ENCODE data around the gene PACRG. TPM values are rescaled to one million over a fixed set of nuclear protein-coding genes. Genes with fewer than 3 reads are reported as not detected.

Gene PACRG
- polyA plus RNA-seq, 3 donors = not detected

DNA sequence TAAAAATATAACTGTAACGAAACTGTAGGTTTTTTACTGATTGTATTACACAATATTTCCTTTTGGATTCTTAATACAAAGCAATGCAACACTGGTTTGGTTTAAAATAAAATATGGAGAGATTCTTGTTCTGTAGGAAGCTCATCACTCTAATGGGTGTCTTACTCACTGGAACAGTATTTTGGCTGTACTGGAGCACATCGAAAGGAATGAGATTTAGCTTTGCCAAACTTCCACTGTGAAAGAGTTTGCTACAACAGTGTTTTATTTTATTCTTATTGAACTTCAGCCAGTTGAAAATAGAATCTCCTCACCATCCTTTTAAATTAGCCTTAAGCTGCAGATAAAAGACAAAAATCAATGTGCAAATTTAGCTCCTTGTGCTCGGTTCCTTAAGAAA is 456.0 kb downstream of the PACRG start:
- no peaks in the 10 kb centered on the region for H3K27me3 ChIP-seq (ENCODE audit: control insufficient read depth in 2 of 2, insufficient read depth in 2 of 2, low read length in 2 of 2)
- WGBS (ENCODE audit: insufficient coverage) = no CpG with 5 or more reads among the region's 3 CpGs
- H3K36me3 Mint-ChIP-seq = no peaks in the 10 kb centered on the region
- no peak overlapping the region for H3K4me3 ChIP-seq (replicated peaks in 1 of 3; ENCODE audit: low read depth in 2 of 3, low read length in 3 of 3)
- TF ChIP-seq CTCF (IDR thresholded peaks at IDR 0.05) = no peak
- no peak for DNase-seq
- peaks cover 9% of the 10 kb centered on the region for H3K4me1 Mint-ChIP-seq
- no peak overlapping the region for H3K27ac ChIP-seq (ENCODE audit: low read depth in 1 of 2, low read length in 2 of 2)
- H3K9me3 Mint-ChIP-seq = peaks cover 0 to 5% (median 0%) of the 10 kb centered on the region in 7 donors
- no peaks in the 10 kb centered on the region for H4K20me1 ChIP-seq (ENCODE audit: insufficient read depth, low read length)
- H2AFZ ChIP-seq (ENCODE audit: insufficient read depth, low read depth, low read length, poor library complexity, severe bottlenecking) = no peak overlapping the region
- H3K4me1 ChIP-seq (ENCODE audit: control insufficient read depth in 1 of 2, insufficient read depth in 2 of 2, low read length in 2 of 2) = no peaks in the 10 kb centered on the region
- H3K4me2 ChIP-seq (replicated peaks; ENCODE audit: extremely low read depth, low read length, poor library complexity, severe bottlenecking) = no peak overlapping the region
- no peak overlapping the region for H3K27ac Mint-ChIP-seq
- intact Hi-C loops (cut with micrococcal nuclease) = loop anchor here in 1 of 2 donors (5.0 kb wide), 1 partner anchor 778 kb away; no protein-coding TSS in a partner anchor
- H3K9me3 ChIP-seq (replicated peaks in 1 of 2; ENCODE audit: control insufficient read depth in 1 of 2, insufficient read depth in 1 of 2, low read length in 2 of 2) = no peaks in the 10 kb centered on the region
- peaks cover 0 to 2% (median 2%) of the 10 kb centered on the region in 3 donors for H3K27me3 Mint-ChIP-seq (ENCODE audit: low read depth in 3 of 3)
- H3K4me3 Mint-ChIP-seq = no peak overlapping the region
- H3K79me2 ChIP-seq (ENCODE audit: insufficient read depth, low read length) = no peaks in the 10 kb centered on the region
- H3K36me3 ChIP-seq (replicated peaks in 1 of 2; ENCODE audit: control insufficient read depth in 1 of 2, insufficient read depth in 2 of 2, low read length in 2 of 2) = no peaks in the 10 kb centered on the region
- no peak overlapping the region for H3K9ac ChIP-seq (ENCODE audit: insufficient read depth, low read length, poor library complexity, severe bottlenecking)

GRCh38 chr6:163185744-163186143 is 458.0 kb downstream of the PACRG start:
- H3K4me1 Mint-ChIP-seq = peaks cover 9% of the 10 kb centered on the region
- no peaks in the 10 kb centered on the region for H3K27me3 ChIP-seq (ENCODE audit: control insufficient read depth in 2 of 2, insufficient read depth in 2 of 2, low read length in 2 of 2)
- WGBS (ENCODE audit: insufficient coverage) = 100% methylated on average over 1 of the region's 4 CpGs
- no peak for TF ChIP-seq CTCF (IDR thresholded peaks at IDR 0.05)
- no peaks in the 10 kb centered on the region for H3K79me2 ChIP-seq (ENCODE audit: insufficient read depth, low read length)
- no peak overlapping the region for H3K4me2 ChIP-seq (replicated peaks; ENCODE audit: extremely low read depth, low read length, poor library complexity, severe bottlenecking)
- no peak overlapping the region for H2AFZ ChIP-seq (ENCODE audit: insufficient read depth, low read depth, low read length, poor library complexity, severe bottlenecking)
- intact Hi-C loops (cut with micrococcal nuclease) = no loop called here
- no peaks in the 10 kb centered on the region for H3K4me1 ChIP-seq (ENCODE audit: control insufficient read depth in 1 of 2, insufficient read depth in 2 of 2, low read length in 2 of 2)
- no peaks in the 10 kb centered on the region for H4K20me1 ChIP-seq (ENCODE audit: insufficient read depth, low read length)
- no peak overlapping the region for H3K27ac ChIP-seq (ENCODE audit: low read depth in 1 of 2, low read length in 2 of 2)
- no peak overlapping the region for H3K4me3 Mint-ChIP-seq
- H3K9me3 Mint-ChIP-seq = peaks cover 0 to 5% (median 0%) of the 10 kb centered on the region in 7 donors
- no peak overlapping the region for H3K27ac Mint-ChIP-seq
- H3K27me3 Mint-ChIP-seq (ENCODE audit: low read depth in 3 of 3) = peaks cover 0 to 2% (median 2%) of the 10 kb centered on the region in 3 donors
- no peak overlapping the region for H3K4me3 ChIP-seq (replicated peaks in 1 of 3; ENCODE audit: low read depth in 2 of 3, low read length in 3 of 3)
- H3K9me3 ChIP-seq (replicated peaks in 1 of 2; ENCODE audit: control insufficient read depth in 1 of 2, insufficient read depth in 1 of 2, low read length in 2 of 2) = no peaks in the 10 kb centered on the region
- H3K36me3 ChIP-seq (replicated peaks in 1 of 2; ENCODE audit: control insufficient read depth in 1 of 2, insufficient read depth in 2 of 2, low read length in 2 of 2) = no peaks in the 10 kb centered on the region
- H3K36me3 Mint-ChIP-seq = no peaks in the 10 kb centered on the region
- no peak for DNase-seq
- H3K9ac ChIP-seq (ENCODE audit: insufficient read depth, low read length, poor library complexity, severe bottlenecking) = no peak overlapping the region
